ENCODE results near the gene GP1BA. TPM values are rescaled to one million over a fixed set of nuclear protein-coding genes. Genes with fewer than 3 reads are reported as not detected.

Gene GP1BA
- total RNA-seq, 2 donors from 2014 or later, result not detected

DNA sequence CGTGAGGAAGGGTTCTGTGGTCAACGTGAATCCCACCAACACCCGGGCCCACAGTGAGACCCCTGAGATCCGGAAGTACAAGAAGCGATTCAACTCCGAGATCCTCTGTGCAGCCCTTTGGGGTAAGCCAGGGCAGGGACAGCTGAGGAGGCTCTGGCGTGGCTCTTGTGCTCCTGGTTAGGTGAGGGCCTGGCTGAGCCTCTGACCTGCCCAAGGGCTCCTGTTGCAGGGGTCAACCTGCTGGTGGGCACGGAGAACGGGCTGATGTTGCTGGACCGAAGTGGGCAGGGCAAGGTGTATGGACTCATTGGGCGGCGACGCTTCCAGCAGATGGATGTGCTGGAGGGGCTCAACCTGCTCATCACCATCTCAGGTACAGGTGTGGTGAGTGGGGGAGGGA lies 37.0 kb upstream of the GP1BA start:
- no peak for DNase-seq (ENCODE audit: low spot score)
- 87% methylated on average over 13 of the region's 13 CpGs for WGBS
- Histone ChIP-seq H3K4me3 (no peak overlapping the region), H3K27ac (no peak overlapping the region), H3K4me1 (replicated peaks) (no peaks in the 10 kb centered on the region), H3K9me3 (no peaks in the 10 kb centered on the region), H3K27me3 (replicated peaks; ENCODE audit: insufficient read depth) (no peaks in the 10 kb centered on the region), H3K36me3 (peaks cover 9 to 37% of the 10 kb centered on the region in 2 donors)
- no peak for TF ChIP-seq POLR2A (IDR thresholded peaks at IDR 0.05)
- TF ChIP-seq, protein P1, sequence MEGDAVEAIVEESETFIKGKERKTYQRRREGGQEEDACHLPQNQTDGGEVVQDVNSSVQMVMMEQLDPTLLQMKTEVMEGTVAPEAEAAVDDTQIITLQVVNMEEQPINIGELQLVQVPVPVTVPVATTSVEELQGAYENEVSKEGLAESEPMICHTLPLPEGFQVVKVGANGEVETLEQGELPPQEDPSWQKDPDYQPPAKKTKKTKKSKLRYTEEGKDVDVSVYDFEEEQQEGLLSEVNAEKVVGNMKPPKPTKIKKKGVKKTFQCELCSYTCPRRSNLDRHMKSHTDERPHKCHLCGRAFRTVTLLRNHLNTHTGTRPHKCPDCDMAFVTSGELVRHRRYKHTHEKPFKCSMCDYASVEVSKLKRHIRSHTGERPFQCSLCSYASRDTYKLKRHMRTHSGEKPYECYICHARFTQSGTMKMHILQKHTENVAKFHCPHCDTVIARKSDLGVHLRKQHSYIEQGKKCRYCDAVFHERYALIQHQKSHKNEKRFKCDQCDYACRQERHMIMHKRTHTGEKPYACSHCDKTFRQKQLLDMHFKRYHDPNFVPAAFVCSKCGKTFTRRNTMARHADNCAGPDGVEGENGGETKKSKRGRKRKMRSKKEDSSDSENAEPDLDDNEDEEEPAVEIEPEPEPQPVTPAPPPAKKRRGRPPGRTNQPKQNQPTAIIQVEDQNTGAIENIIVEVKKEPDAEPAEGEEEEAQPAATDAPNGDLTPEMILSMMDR (IDR thresholded peaks at IDR 0.05), result no peak
- no peak for TF ChIP-seq POLR2AphosphoS5 (IDR thresholded peaks at IDR 0.05)
- intact Hi-C loops (cut with DNase I), result no loop called here

DNA sequence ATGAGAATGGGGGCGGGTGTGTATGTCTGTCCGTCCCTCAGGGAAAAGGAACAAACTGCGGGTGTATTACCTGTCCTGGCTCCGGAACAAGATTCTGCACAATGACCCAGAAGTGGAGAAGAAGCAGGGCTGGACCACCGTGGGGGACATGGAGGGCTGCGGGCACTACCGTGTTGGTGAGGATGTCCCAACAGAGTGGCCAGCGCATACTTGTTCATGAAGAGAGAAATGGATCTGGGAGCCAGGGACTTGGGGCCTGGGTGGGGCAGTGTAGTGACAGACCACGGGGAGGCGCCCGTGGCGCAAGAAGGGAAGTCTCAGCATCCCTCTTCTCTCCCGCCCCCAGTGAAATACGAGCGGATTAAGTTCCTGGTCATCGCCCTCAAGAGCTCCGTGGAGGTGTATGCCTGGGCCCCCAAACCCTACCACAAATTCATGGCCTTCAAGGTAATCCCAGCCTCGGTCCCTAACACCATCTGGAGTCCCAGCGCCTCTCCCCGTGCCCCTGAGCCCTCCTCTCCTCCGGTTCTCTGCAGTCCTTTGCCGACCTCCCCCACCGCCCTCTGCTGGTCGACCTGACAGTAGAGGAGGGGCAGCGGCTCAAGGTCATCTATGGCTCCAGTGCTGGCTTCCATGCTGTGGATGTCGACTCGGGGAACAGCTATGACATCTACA lies 36.3 kb upstream of the GP1BA start:
- Histone ChIP-seq H3K27me3 (replicated peaks; ENCODE audit: insufficient read depth) (no peaks in the 10 kb centered on the region), H3K4me3 (no peak overlapping the region), H3K27ac (no peak overlapping the region), H3K9me3 (no peaks in the 10 kb centered on the region), H3K36me3 (peaks cover 9 to 30% of the 10 kb centered on the region in 2 donors), H3K4me1 (replicated peaks) (no peaks in the 10 kb centered on the region)
- 64% methylated on average over 24 of the region's 27 CpGs for WGBS
- intact Hi-C loops (cut with DNase I), result no loop called here
- DNase-seq (ENCODE audit: low spot score), result no peak
- TF ChIP-seq, protein P1 (IDR thresholded peaks at IDR 0.05), result no peak
- TF ChIP-seq POLR2A (IDR thresholded peaks at IDR 0.05) (no peak), POLR2AphosphoS5 (IDR thresholded peaks at IDR 0.05) (no peak)

DNA sequence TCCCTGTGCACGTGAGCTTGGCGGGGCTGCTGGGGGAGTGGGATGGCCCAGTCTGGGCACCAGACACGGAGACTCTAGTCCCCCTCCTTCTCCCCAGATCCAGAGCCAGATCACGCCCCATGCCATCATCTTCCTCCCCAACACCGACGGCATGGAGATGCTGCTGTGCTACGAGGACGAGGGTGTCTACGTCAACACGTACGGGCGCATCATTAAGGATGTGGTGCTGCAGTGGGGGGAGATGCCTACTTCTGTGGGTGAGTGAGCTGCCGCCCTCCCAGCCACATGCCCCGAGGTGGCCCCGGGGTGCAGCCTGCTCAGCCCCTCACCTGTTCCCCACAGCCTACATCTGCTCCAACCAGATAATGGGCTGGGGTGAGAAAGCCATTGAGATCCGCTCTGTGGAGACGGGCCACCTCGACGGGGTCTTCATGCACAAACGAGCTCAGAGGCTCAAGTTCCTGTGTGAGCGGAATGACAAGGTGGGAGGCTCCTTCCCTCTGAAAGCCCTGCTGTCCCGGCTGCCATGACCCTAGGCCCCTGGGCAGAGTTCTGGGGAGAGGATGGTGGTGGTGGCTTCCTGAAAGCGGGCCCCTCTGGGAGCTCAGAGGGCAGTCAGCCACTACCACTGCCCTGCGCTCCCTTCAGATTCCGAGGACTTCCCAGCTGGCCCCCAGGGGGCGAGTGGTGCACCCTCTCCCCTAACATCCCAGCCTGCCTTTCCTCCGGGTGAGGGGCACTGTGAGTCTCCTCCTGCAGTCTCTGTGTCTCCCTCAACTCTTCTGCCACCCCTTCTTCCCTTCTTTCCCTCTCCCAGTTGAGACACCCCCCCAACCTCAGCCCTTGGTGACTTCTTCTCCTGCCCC lies 35.5 kb upstream of the GP1BA start:
- peaks cover 9 to 24% of the 10 kb centered on the region in 2 donors for H3K36me3 ChIP-seq
- TF ChIP-seq POLR2A (IDR thresholded peaks at IDR 0.05), result no peak
- no peak for TF ChIP-seq POLR2AphosphoS5 (IDR thresholded peaks at IDR 0.05)
- TF ChIP-seq, protein P1 (IDR thresholded peaks at IDR 0.05), result no peak
- WGBS, result 84% methylated on average over 27 of the region's 27 CpGs
- H3K27ac ChIP-seq, result no peak overlapping the region
- no peak for DNase-seq (ENCODE audit: low spot score)
- intact Hi-C loops (cut with DNase I), result no loop called here
- H3K4me1 ChIP-seq (replicated peaks), result no peaks in the 10 kb centered on the region
- H3K4me3 ChIP-seq, result no peak overlapping the region
- H3K27me3 ChIP-seq (replicated peaks; ENCODE audit: insufficient read depth), result no peaks in the 10 kb centered on the region
- no peaks in the 10 kb centered on the region for H3K9me3 ChIP-seq

DNA sequence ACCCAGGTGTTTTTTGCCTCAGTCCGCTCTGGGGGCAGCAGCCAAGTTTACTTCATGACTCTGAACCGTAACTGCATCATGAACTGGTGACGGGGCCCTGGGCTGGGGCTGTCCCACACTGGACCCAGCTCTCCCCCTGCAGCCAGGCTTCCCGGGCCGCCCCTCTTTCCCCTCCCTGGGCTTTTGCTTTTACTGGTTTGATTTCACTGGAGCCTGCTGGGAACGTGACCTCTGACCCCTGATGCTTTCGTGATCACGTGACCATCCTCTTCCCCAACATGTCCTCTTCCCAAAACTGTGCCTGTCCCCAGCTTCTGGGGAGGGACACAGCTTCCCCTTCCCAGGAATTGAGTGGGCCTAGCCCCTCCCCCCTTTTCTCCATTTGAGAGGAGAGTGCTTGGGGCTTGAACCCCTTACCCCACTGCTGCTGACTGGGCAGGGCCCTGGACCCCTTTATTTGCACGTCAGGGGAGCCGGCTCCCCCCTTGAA lies 34.8 kb upstream of the GP1BA start:
- intact Hi-C loops (cut with DNase I), result no loop called here
- Histone ChIP-seq H3K9me3 (no peaks in the 10 kb centered on the region), H3K36me3 (peaks cover 9 to 24% of the 10 kb centered on the region in 2 donors), H3K27ac (no peak overlapping the region), H3K4me1 (replicated peaks) (no peaks in the 10 kb centered on the region), H3K27me3 (replicated peaks; ENCODE audit: insufficient read depth) (no peaks in the 10 kb centered on the region), H3K4me3 (no peak overlapping the region)
- DNase-seq (ENCODE audit: low spot score), result no peak
- TF ChIP-seq POLR2AphosphoS5 (IDR thresholded peaks at IDR 0.05) (no peak), POLR2A (IDR thresholded peaks at IDR 0.05) (no peak)
- TF ChIP-seq, protein P1 (IDR thresholded peaks at IDR 0.05), result no peak
- WGBS, result 79% methylated on average over 10 of the region's 10 CpGs

Data from prostate gland (tissue), 2 donors.